Thoracic aorta (tissue), 2 donors: Measurements from ENCODE around the gene BSN. TPM values are rescaled to one million over a fixed set of nuclear protein-coding genes. Genes with fewer than 3 reads are reported as not detected.

ENCODE experiments used
- ATAC-seq: fragments of 150-250 bp; one replicate; pipeline ENCODE4 v1.8.0; 2017; ENCODE audit warnings: low read depth; ENCODE audit not compliant: insufficient number of reproducible peaks, low FRiP score
- DNase-seq: peaks from one replicate; pipeline ENCODE4 v3.0.0-alpha.2; 2020; ENCODE audit warnings: low spot score
- H3K27ac ChIP-seq, 2 donors: fragments of 200-600 bp; sonication (generic); 1 replicate in 1 of 2; 2 replicates in 1 of 2; pipeline ENCODE4 v1.5.1; 2016; ENCODE audit warnings: mild to moderate bottlenecking in 2 of 2, moderate library complexity in 2 of 2
- H3K27me3 ChIP-seq: fragments of 200-600 bp; sonication (generic); replicated peaks from 2 replicates; pipeline ENCODE4 v1.6.0; 2016; ENCODE audit warnings: mild to moderate bottlenecking; ENCODE audit not compliant: insufficient read depth
- H3K36me3 ChIP-seq: fragments of 200-600 bp; sonication (generic); one replicate; pipeline ENCODE4 v1.5.1; 2016
- H3K4me1 ChIP-seq, 2 donors: fragments of 200-600 bp; sonication (generic); 1 replicate in 1 of 2; 2 replicates in 1 of 2; pipeline versions ENCODE4 v1.5.1 to v1.6.0; 2016; ENCODE audit warnings: low read depth in 2 of 2, mild to moderate bottlenecking in 1 of 2; ENCODE audit not compliant: control insufficient read depth in 1 of 2
- H3K4me3 ChIP-seq: fragments of 200-600 bp; sonication (generic); 2 replicates; pipeline ENCODE4 v1.5.1; 2016; ENCODE audit warnings: mild to moderate bottlenecking
- H3K9me3 ChIP-seq: fragments of 200-600 bp; sonication (generic); 2 replicates; pipeline ENCODE4 v1.5.1; 2016
- CTCF ChIP-seq: fragments of 200-600 bp; sonication (generic); IDR thresholded peaks from one replicate; pipeline ENCODE4 v1.5.1; 2019; ENCODE audit warnings: antibody characterized with exemption
- total RNA-seq, 2 donors: library from RNA; depleted of rRNA; stranded (reverse); fragments of >200 nt; gene quantifications; one replicate each; pipeline versions ENCODE4 v1.1.0 to v1.2.3, GENCODE V29; 2016

BSN gene
- total RNA-seq, 2 donors from 2014 or later = 0.27 to 0.35 TPM

DNA sequence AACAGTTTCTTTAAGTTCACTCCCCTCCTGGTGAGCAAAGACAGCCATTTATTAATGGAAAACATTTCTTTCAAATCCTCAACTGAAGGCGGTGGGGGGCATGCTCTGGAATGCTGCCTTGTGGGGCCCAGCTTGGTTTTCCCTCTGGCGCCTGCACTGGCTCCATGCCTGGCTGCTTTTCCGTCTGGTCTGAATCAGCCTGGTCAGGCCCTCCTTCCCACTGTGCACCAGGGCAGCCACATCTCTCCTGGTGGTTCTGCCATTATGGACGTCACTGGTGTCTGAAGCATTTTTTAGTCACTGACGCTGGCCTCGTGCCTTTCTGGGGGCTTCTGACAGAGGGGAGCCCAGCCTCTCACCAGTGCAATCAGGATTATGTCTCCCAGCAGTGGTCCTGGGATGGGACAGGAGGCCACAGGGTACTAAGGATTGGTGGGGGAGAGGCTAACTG is 62.2 kb downstream of the BSN start:
- no peak overlapping the region for H3K27ac ChIP-seq
- no peaks in the 10 kb centered on the region for H3K4me1 ChIP-seq
- DNase-seq (no peak), ATAC-seq (no peak)
- TF ChIP-seq CTCF = no peak
- H3K36me3 ChIP-seq = no peaks in the 10 kb centered on the region
- no peaks in the 10 kb centered on the region for H3K9me3 ChIP-seq
- no peaks in the 10 kb centered on the region for H3K27me3 ChIP-seq
- no peak overlapping the region for H3K4me3 ChIP-seq

- Histone ChIP-seq H3K36me3 (no peaks in the 10 kb centered on the region), H3K4me3 (no peak overlapping the region), H3K27me3 (no peaks in the 10 kb centered on the region), H3K9me3 (no peaks in the 10 kb centered on the region), H3K27ac (no peak overlapping the region), H3K4me1 (no peaks in the 10 kb centered on the region)
- ATAC-seq (no peak), DNase-seq (no peak)
- no peak for TF ChIP-seq CTCF
Observed at GRCh38 chr3:49617390-49618013, 63.2 kb downstream of the BSN start.

DNA sequence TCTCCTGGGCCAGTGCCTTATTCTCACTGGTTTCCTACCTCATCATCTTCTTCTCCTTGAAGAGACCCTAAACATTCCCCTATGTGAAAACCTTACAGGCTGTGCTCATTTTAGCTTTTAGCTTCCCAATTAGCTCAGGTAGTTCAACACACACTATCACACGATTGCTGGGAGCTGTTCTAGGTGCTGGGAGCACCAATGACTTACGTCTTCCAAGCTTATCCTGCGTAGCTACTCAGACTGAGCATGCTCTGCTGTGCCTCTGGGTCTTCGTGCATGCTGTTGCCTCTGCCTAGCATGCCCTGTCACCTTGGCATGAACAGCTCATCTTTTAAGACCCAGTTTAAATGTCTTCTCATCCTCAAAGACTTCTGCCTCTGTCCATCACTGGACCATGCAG is 64.1 kb downstream of the BSN start:
- no peak for TF ChIP-seq CTCF
- H3K9me3 ChIP-seq = no peaks in the 10 kb centered on the region
- no peaks in the 10 kb centered on the region for H3K36me3 ChIP-seq
- DNase-seq (no peak), ATAC-seq (no peak)
- no peaks in the 10 kb centered on the region for H3K27me3 ChIP-seq
- no peak overlapping the region for H3K27ac ChIP-seq
- no peak overlapping the region for H3K4me3 ChIP-seq
- no peaks in the 10 kb centered on the region for H3K4me1 ChIP-seq

DNA sequence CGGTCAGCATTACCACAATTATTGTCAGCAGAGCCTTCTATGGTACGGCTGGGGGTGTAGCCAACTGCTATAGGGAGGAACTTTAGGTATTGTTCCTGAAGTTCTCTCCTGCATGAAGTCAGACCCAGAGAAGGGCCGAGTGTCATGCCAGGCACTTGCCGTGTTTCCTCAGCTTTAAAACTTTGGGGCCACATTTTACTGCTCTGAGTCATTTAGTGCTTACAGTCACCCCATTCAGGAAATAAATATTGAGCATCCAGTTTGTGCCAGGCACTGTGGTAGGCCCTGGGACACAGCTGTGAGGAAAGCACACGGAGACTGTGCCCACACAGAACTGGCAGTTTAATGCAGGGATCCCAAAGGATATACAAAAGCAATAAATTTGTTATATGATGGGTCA is 65.4 kb downstream of the BSN start:
- Histone ChIP-seq H3K27me3 (no peaks in the 10 kb centered on the region), H3K4me1 (no peaks in the 10 kb centered on the region), H3K4me3 (no peak overlapping the region), H3K27ac (no peak overlapping the region), H3K9me3 (no peaks in the 10 kb centered on the region), H3K36me3 (no peaks in the 10 kb centered on the region)
- DNase-seq (no peak), ATAC-seq (no peak)
- TF ChIP-seq CTCF = no peak

GRCh38 chr3:49620728-49621127 is 66.5 kb downstream of the BSN start:
- Histone ChIP-seq H3K9me3 (no peaks in the 10 kb centered on the region), H3K27ac (no peak overlapping the region), H3K4me1 (no peaks in the 10 kb centered on the region), H3K4me3 (no peak overlapping the region), H3K27me3 (no peaks in the 10 kb centered on the region), H3K36me3 (no peaks in the 10 kb centered on the region)
- no peak for DNase-seq
- TF ChIP-seq CTCF = no peak
- ATAC-seq = no peak
